Ovary (tissue), 9 donors: Measurements from ENCODE around the gene TEX36. TPM values are rescaled to one million over a fixed set of nuclear protein-coding genes. Genes with fewer than 3 reads are reported as not detected.
"Not testable (repeated sequence)": the region's sequence is repeated elsewhere in the genome, so short reads cannot be mapped to it uniquely, and the experiment has no call there.

Experiments used
- DNase-seq, 5 donors: peaks; one replicate each; pipeline ENCODE4 v3.0.0-alpha.2; 2019 to 2020
- H3K27ac ChIP-seq, 2 donors: fragments of 200-600 bp; one replicate each; pipeline versions ENCODE4 v1.5.1 to v1.8.0; 2019 to 2022
- H3K27me3 ChIP-seq: fragments of 200-600 bp; one replicate; pipeline ENCODE4 v1.8.0; 2022
- H3K36me3 ChIP-seq: fragments of 200-600 bp; sonication (generic); one replicate; pipeline ENCODE4 v1.5.1; 2019
- H3K4me1 ChIP-seq: one replicate; pipeline ENCODE4 v1.8.1; 2013; ENCODE audit warnings: mild to moderate bottlenecking, moderate library complexity; ENCODE audit not compliant: insufficient read depth
- H3K4me3 ChIP-seq: fragments of 200-600 bp; sonication (generic); one replicate; pipeline ENCODE4 v1.5.1; 2017
- H3K9me3 ChIP-seq, 2 donors: fragments of 200-600 bp in 1 of 2; sonication (generic) in 1 of 2; one replicate each; pipeline versions ENCODE4 v1.5.1 to v1.8.1; 2013 to 2019; ENCODE audit warnings: mild to moderate bottlenecking in 1 of 2, moderate library complexity in 1 of 2
- EP300 ChIP-seq: sonication (generic); formaldehyde crosslinking; IDR thresholded peaks from one replicate; pipeline ENCODE4 v1.6.1; 2017; ENCODE audit warnings: antibody characterized with exemption
- POLR2A ChIP-seq: fragments of 450-650 bp; IDR thresholded peaks from one replicate; pipeline ENCODE4 v1.6.1; 2017; ENCODE audit warnings: antibody characterized with exemption, mild to moderate bottlenecking, moderate library complexity
- WGBS, 3 donors: extraction: QIAGEN DNeasy Blood & Tissue Kit in 1 of 3; methylation state at CpG; one replicate each; pipeline versions ENCODE4 v1.1.5 to v1.1.7; 2013 to 2017; 5-methylcytosine and 5-hydroxymethylcytosine counted together
- intact Hi-C, 4 donors: fragments of 100-400 bp; cut with DNase I; formaldehyde crosslinking; loops; one replicate each; pipeline versions ENCODE4 v1.11.0 to v1.15.1; 2022 to 2023
- polyA plus RNA-seq, 2 donors: library from polyadenylated mRNA; stranded (reverse); fragments of 200-250 nt in 1 of 2; fragments of 350-450 nt in 1 of 2; fragmentation: Illumina TruSeq in 1 of 2; extraction: RNeasy Lipid Tissue Mini Kit (QIAGEN cat#74804) in 1 of 2; gene quantifications; one replicate each; pipeline ENCODE4 v1.2.3, GENCODE V29; 2013 to 2014
- total RNA-seq, 7 donors: library from RNA; depleted of rRNA in 2 of 7; stranded (reverse); fragments of >200 nt in 2 of 7; fragmentation: NEBNext Ultra II Directional in 3 of 7; extraction: Animal tissue kit (Norgen Biotek cat#: 25700) in 3 of 7; gene quantifications; one replicate each; pipeline versions ENCODE4 v1.1.0 to v1.2.4, GENCODE V29; 2016 to 2023
- TF ChIP-seq, protein P1 (sequence below), 3 donors: fragments of 450-650 bp in 2 of 3; fragments of 200-600 bp in 1 of 3; IDR thresholded peaks; one replicate each; pipeline versions ENCODE4 v1.5.1 to v1.8.0; 2016 to 2022; ENCODE audit warnings: antibody characterized with exemption in 3 of 3, mild to moderate bottlenecking in 1 of 3
- donor health status: DM: no; HTN: no; CAD: no; lungs with moderate emphysema.
- donor health status: DM: no; HTN: no; CAD: no.
- donor health status: Bipolar disorder and iron deficiency.
- donor health status: DM: yes; HTN: yes; CAD: no.
- donor health status: DM: no; HTN: no; CAD: no.
- donor health status: DM: yes; HTN: yes; CAD: no.

TEX36 gene
- total and polyA plus RNA-seq, 9 donors = not detected

DNA sequence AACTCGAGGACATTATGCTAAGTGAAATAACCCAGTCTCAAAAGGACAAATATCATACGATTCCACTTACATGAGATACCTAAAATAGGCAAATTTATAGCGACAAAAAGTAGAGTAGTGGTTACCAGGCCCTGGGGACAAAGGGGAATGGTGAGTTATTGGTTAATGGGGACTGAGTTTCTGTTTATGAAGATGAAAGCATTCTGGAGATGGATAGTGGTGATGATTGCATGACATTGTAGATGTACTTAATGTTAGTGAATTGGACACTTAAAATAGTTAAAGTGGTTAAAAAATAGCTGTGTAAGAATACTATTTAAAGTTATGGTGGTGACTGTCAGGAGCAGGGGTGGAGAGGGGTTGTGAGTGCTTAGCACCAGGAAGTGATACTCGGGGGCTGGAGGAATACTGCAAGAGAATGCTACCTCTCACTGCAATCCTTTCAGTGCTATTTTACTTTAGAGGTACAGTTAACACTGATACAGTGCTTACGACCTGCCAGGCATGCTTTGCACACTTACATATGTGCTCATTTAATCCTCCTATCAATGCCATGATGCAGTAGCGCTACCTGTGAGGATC is 16.7 kb upstream of the TEX36 start:
- H3K9me3 ChIP-seq = no peaks in the 10 kb centered on the region
- H3K4me3 ChIP-seq = no peak overlapping the region
- whole genome bisulfite sequencing, 3 donors = 89 to 90% (median 90%) methylated on average over 6 of the region's 6 CpGs
- H3K4me1 ChIP-seq = peaks cover 6% of the 10 kb centered on the region
- H3K27ac ChIP-seq = no peak overlapping the region
- H3K36me3 ChIP-seq = no peaks in the 10 kb centered on the region
- intact Hi-C loops = no loop called here
- no peaks in the 10 kb centered on the region for H3K27me3 ChIP-seq
- DNase-seq = no peak
- TF ChIP-seq POLR2A (no peak), EP300 (no peak)
- TF ChIP-seq, protein P1, sequence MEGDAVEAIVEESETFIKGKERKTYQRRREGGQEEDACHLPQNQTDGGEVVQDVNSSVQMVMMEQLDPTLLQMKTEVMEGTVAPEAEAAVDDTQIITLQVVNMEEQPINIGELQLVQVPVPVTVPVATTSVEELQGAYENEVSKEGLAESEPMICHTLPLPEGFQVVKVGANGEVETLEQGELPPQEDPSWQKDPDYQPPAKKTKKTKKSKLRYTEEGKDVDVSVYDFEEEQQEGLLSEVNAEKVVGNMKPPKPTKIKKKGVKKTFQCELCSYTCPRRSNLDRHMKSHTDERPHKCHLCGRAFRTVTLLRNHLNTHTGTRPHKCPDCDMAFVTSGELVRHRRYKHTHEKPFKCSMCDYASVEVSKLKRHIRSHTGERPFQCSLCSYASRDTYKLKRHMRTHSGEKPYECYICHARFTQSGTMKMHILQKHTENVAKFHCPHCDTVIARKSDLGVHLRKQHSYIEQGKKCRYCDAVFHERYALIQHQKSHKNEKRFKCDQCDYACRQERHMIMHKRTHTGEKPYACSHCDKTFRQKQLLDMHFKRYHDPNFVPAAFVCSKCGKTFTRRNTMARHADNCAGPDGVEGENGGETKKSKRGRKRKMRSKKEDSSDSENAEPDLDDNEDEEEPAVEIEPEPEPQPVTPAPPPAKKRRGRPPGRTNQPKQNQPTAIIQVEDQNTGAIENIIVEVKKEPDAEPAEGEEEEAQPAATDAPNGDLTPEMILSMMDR (IDR thresholded peaks at IDR 0.05) = no peak

DNA sequence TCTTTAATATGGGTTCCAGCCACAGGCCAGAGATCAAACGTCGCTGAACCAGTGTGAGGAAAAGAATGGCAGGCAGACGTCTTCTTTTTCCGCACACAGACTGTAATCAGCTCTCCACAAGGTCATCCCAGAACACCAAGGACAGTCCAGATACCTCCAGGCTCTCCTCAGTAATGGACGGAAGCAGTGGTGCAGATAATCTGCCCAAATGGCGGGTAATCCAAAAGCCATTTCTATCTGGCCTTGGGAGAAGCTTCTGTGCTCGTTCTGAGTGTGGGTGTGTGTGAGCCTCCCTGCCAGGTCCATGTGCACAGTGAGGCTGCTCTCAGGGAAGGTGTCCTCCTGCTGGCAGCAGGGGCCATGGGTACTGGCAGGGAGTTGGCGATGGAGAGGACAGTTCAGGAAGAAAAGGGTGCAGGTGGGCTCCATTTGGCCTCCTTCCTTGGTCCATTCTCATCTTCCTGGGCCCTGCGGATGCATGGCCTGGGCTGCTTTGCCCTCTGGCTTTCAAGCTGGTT is 15.6 kb upstream of the TEX36 start:
- TF ChIP-seq EP300 (no peak), POLR2A (no peak)
- TF ChIP-seq, protein P1 (IDR thresholded peaks at IDR 0.05) = no peak
- H3K9me3 ChIP-seq = no peaks in the 10 kb centered on the region
- WGBS, 3 donors = 55 to 58% (median 55%) methylated on average over 9 of the region's 9 CpGs
- intact Hi-C loops = no loop called here
- H3K4me3 ChIP-seq = no peak overlapping the region
- H3K4me1 ChIP-seq = peaks cover 3% of the 10 kb centered on the region
- no peak for DNase-seq
- H3K36me3 ChIP-seq = no peaks in the 10 kb centered on the region
- H3K27me3 ChIP-seq = no peaks in the 10 kb centered on the region
- H3K27ac ChIP-seq = no peak overlapping the region

DNA sequence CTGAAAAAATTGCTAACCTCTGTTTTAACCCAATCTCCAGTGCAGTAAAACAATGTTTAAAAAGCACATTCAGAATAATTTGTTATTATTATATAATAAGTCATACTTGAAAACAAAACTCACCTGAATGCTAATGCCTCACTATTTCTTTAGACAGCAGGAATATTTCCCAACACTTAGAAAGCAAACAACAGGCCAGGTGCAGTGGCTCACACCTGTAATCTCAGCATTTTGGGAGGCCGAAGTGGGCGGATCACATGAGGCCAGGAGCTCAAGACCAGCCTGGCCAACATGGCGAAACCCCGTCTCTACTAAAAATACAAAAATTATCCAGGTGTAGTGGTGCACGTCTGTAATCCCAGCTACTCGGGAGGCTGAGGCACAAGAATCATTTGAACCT is 13.9 kb upstream of the TEX36 start:
- H3K4me3 ChIP-seq, H3K27me3 ChIP-seq, DNase-seq, H3K36me3 ChIP-seq, H3K27ac ChIP-seq, H3K4me1 ChIP-seq, intact Hi-C loops, H3K9me3 ChIP-seq: not testable (repeated sequence)
- 90 to 96% (median 94%) methylated on average over 6 of the region's 6 CpGs for WGBS, 3 donors

DNA sequence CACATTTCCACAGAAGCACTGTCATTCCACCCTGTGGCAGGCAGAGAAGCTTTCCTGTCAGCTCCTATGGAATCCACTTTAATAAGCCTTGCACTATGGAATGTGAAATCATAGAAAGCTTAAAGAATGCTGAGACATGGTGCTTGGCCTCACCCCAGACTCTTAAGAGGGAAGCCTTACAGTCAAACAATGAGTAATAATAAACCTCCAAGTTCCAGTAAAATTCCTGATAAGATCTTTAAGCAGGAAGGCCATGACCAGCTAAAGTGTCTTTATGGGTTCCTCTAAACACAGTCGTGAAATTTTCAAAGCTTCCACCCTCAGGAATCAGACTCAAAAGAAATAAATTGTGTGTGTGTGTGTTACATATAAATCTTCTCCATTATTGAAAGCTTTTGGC is 11.9 kb upstream of the TEX36 start:
- intact Hi-C loops = no loop called here
- TF ChIP-seq, protein P1 (IDR thresholded peaks at IDR 0.05) = no peak
- TF ChIP-seq POLR2A (no peak), EP300 (no peak)
- Histone ChIP-seq H3K4me3 (no peak overlapping the region), H3K27me3 (no peaks in the 10 kb centered on the region), H3K27ac (no peak overlapping the region), H3K36me3 (no peaks in the 10 kb centered on the region), H3K9me3 (no peaks in the 10 kb centered on the region), H3K4me1 (peaks cover 3% of the 10 kb centered on the region)
- DNase-seq = no peak
- 49 to 59% (median 50%) methylated on average over 1 of the region's 1 CpG for WGBS, 3 donors

DNA sequence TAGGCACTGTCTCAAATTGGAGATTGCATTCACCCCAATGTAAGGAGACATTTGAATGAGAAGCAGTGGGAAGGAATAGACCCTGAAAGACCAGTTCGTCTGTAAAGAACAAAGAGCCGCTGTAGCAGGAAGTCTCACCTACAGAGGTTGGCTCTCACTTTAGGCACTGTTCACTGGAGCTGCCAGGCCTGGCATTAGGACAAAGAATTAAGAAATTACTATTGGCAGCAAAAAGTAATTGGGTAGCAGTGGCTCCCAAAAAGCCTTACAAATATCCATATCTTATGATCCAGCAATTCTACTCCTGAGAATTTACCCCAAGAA is 10.5 kb upstream of the TEX36 start:
- intact Hi-C loops = no loop called here
- Histone ChIP-seq H3K36me3 (no peaks in the 10 kb centered on the region), H3K4me3 (no peak overlapping the region), H3K27me3 (no peaks in the 10 kb centered on the region), H3K9me3 (no peaks in the 10 kb centered on the region), H3K27ac (no peak overlapping the region), H3K4me1 (peaks cover under 1% of the 10 kb centered on the region)
- 88 to 93% (median 89%) methylated on average over 2 of the region's 2 CpGs for WGBS, 3 donors
- TF ChIP-seq EP300 (no peak), POLR2A (no peak)
- TF ChIP-seq, protein P1 (IDR thresholded peaks at IDR 0.05) = no peak
- DNase-seq = no peak
